GM18499 (cell line): ENCODE results near the gene BLM.
"Not testable (repeated sequence)": the region's sequence is repeated elsewhere in the genome, so short reads cannot be mapped to it uniquely, and the experiment has no call there.

Experiments used
- ATAC-seq: cut with Tn5 transposase; IDR thresholded peaks from one replicate; pipeline ENCODE4 v1.9.1; 2021; ENCODE audit warnings: moderate number of reproducible peaks; ENCODE audit not compliant: insufficient read depth, unreplicated experiment

Gene BLM

GRCh38 chr15:90817117-90818057 is 100.2 kb downstream of the BLM start:
- no peak for ATAC-seq

GRCh38 chr15:90818251-90819210 is 101.4 kb downstream of the BLM start:
- no peak for ATAC-seq

GRCh38 chr15:90819390-90819789 is 102.2 kb downstream of the BLM start:
- ATAC-seq, result no peak

GRCh38 chr15:90819850-90820249 is 102.7 kb downstream of the BLM start:
- ATAC-seq, result no peak

- no peak for ATAC-seq
Measured at GRCh38 chr15:90820481-90820880, 103.3 kb downstream of the BLM start.

GRCh38 chr15:90822204-90822955 is 105.2 kb downstream of the BLM start:
- ATAC-seq, result no peak

- no peak for ATAC-seq
Measured at GRCh38 chr15:90823455-90823974, 106.4 kb downstream of the BLM start.

GRCh38 chr15:90825115-90825899 is 108.2 kb downstream of the BLM start:
- ATAC-seq, result not testable (repeated sequence)

GRCh38 chr15:90826206-90826885 is 109.2 kb downstream of the BLM start:
- ATAC-seq, result not testable (repeated sequence)

- ATAC-seq, result no peak
Measured at GRCh38 chr15:90826886-90827435, 109.8 kb downstream of the BLM start.

- no peak for ATAC-seq
Measured at GRCh38 chr15:90828111-90828510, 111.0 kb downstream of the BLM start.

GRCh38 chr15:90829126-90829525 is 112.0 kb downstream of the BLM start:
- no peak for ATAC-seq

GRCh38 chr15:90829942-90830440 is 112.8 kb downstream of the BLM start:
- no peak for ATAC-seq

- no peak for ATAC-seq
Measured at GRCh38 chr15:90834626-90835025, 117.5 kb downstream of the BLM start.

GRCh38 chr15:90836296-90836871 is 119.2 kb downstream of the BLM start:
- no peak for ATAC-seq

- no peak for ATAC-seq
Measured at GRCh38 chr15:90837094-90837493, 119.9 kb downstream of the BLM start.

- no peak for ATAC-seq
Measured at GRCh38 chr15:90838139-90838538, 121.0 kb downstream of the BLM start.

GRCh38 chr15:90838544-90838943 is 121.4 kb downstream of the BLM start:
- ATAC-seq, result no peak
